Psoas muscle (tissue), 8 donors: ENCODE results near the gene GGCT. TPM values are rescaled to one million over a fixed set of nuclear protein-coding genes. Genes with fewer than 3 reads are reported as not detected.
A peak's percentile ranks its signal among the peaks of the same experiment; 100 is the strongest.

ENCODE experiments used
- ATAC-seq, 4 donors: fragments of 200-7000 bp; cut with Tn5 transposase; one replicate each; pipeline ENCODE4 v1.9.1; 2020; ENCODE audit warnings: moderate library complexity in 3 of 4, mild to moderate bottlenecking in 2 of 4
- DNase-seq, 2 donors: peaks; one replicate each; pipeline ENCODE4 v3.0.0-alpha.2; 2020
- H3K27ac ChIP-seq: fragments of 200-600 bp; one replicate; pipeline ENCODE4 v1.8.0; 2022
- H3K27me3 ChIP-seq, 3 donors: fragments of 200-600 bp in 1 of 3; one replicate each; pipeline versions ENCODE4 v1.6.1 to v1.8.0; 2013 to 2022; ENCODE audit warnings: low read length in 2 of 3, mild to moderate bottlenecking in 2 of 3, moderate library complexity in 1 of 3; ENCODE audit not compliant: insufficient read depth in 3 of 3
- H3K36me3 ChIP-seq, 2 donors: fragments of 200-600 bp in 1 of 2; one replicate each; pipeline versions ENCODE4 v1.6.1 to v1.8.0; 2013 to 2022; ENCODE audit warnings: low read depth in 1 of 2, mild to moderate bottlenecking in 1 of 2, moderate library complexity in 1 of 2; ENCODE audit not compliant: insufficient read depth in 1 of 2
- H3K4me1 ChIP-seq: fragments of 200-600 bp; one replicate; pipeline ENCODE4 v1.8.0; 2022
- H3K4me3 ChIP-seq: fragments of 200-600 bp; one replicate; pipeline ENCODE4 v1.8.0; 2022; ENCODE audit warnings: mild to moderate bottlenecking
- H3K9me3 ChIP-seq: fragments of 200-600 bp; one replicate; pipeline ENCODE4 v1.8.0; 2022
- CTCF ChIP-seq: fragments of 200-600 bp; IDR thresholded peaks from one replicate; pipeline ENCODE4 v1.8.0; 2022; ENCODE audit warnings: antibody characterized with exemption
- WGBS, 3 donors: extraction: QIAGEN DNeasy Blood & Tissue Kit; methylation state at CpG; one replicate each; pipeline versions ENCODE4 v1.1.6 to v1.1.7; 2013; 5-methylcytosine and 5-hydroxymethylcytosine counted together
- intact Hi-C, 2 donors: fragments of 100-400 bp; cut with DNase I; formaldehyde crosslinking; loops; one replicate each; pipeline versions ENCODE4 v1.11.0 to v1.14.2; 2022
- long read RNA-seq, 2 donors: library from polyadenylated mRNA; unstranded; transcript quantifications; one replicate each; pipeline ENCODE4 v2.0.0, GENCODE V29; 2021
- polyA plus RNA-seq, 3 donors: library from polyadenylated mRNA; stranded (reverse); fragments of 200-250 nt; gene quantifications; one replicate each; pipeline ENCODE4 v1.2.3, GENCODE V29; 2013
- total RNA-seq, 4 donors: library from RNA; stranded (reverse); fragmentation: NEBNext Ultra II Directional in 2 of 4; extraction: Animal tissue kit (Norgen Biotek cat#: 25700) in 2 of 4; gene quantifications; one replicate each; pipeline versions ENCODE4 v1.2.1 to v1.2.4, GENCODE V29; 2021 to 2023
- donor health status: healthy with polysubstance abuse.
- donor health status: DM: no; HTN: no; CAD: no; lungs with moderate emphysema.
- donor health status: Bipolar disorder and iron deficiency.
- donor health status: healthy.
- donor health status: DM: yes; HTN: yes; CAD: no.
- donor health status: DM: no; HTN: no; CAD: no.
- donor health status: DM: no; HTN: no; CAD: no.
- donor health status: DM: yes; HTN: yes; CAD: no.

Gene GGCT, protein sequence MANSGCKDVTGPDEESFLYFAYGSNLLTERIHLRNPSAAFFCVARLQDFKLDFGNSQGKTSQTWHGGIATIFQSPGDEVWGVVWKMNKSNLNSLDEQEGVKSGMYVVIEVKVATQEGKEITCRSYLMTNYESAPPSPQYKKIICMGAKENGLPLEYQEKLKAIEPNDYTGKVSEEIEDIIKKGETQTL
- total RNA-seq: 10 to 100 TPM; 16.2 to 20.6 (median 17.0) TPM
- polyA plus RNA-seq: 10 to 100 TPM; 30.8 to 55.7 (median 31.8) TPM
- long read RNA-seq, donor 1, transcript GGCT-202 (4 exons, 1,173 nt): major isoform, 5 of 5 reads
- long read RNA-seq, donor 1, partial matches to known transcripts: 0 of 5 reads
- long read RNA-seq, donor 1, other reads (novel, unspliced or antisense): 0 of 5 reads
- long read RNA-seq, donor 2, transcript GGCT-202 (4 exons, 1,173 nt): major isoform, 5 of 10 reads
- long read RNA-seq, donor 2, partial matches to known transcripts: 1 of 10 reads
- long read RNA-seq, donor 2, other reads (novel, unspliced or antisense): 1 of 10 reads

DNA sequence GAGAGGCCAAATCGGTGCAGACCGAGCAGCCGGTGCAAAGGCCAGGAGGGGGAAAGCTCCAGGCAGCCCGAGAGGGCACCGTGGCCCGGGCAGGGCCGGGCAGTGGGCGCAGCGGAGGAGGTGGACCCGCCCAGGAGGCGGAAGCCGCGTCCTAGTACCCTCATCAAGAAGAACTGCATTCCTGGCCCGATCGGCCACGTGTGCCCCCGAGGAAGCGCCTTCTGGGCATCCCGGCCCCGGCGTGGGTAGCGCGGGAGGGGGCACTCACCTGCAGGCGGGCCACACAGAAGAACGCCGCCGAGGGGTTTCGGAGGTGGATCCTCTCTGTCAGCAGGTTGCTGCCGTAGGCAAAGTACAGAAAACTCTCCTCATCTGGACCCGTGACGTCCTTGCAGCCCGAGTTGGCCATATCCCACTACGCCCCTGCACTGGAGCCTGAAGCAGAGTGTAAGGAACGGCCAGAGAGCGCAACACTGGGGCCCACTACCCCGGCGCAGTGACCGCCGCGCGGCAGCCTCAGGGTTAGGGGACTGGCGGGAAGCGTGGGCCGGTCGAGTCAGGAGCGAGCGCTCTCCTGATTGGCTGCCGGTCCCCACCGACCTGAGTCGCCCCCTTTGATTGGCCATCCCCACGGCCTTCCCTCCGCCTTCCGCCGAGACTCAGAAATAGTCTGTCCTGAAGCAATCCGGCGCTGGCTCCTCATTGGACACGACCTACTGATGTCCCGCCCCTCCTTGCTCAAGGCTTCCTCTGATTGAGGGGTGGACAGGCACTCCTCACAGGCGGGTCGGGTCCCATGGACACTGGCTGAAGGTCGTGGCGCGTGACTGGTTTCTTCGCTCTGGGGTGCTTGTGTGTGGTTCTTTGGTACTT is at the start of gene GGCT:
Gene GGCT, minus strand, starts transcription at position 529 of the 873 bp plus-strand sequence. Its CDS starts 120 bp downstream, at position 409.
- Histone ChIP-seq H3K36me3 (no peaks in the 10 kb centered on the region), H3K9me3 (no peaks in the 10 kb centered on the region), H3K4me1 (peaks cover 6% of the 10 kb centered on the region), H3K27me3 (no peaks in the 10 kb centered on the region), H3K4me3 (peak within 1 kb of the TSS; percentile 99), H3K27ac (peak within 1 kb of the TSS; percentile 88)
- 0 to 1% (median 0%) methylated on average over 62 to 64 of the region's 64 CpGs for WGBS, 3 donors
- no peak for TF ChIP-seq CTCF
- ATAC-seq: peak; percentile 97 to 100 (median 100)
- intact Hi-C loops: loop anchor here in 1 of 2 donors (2.0 kb wide), 1 partner anchor 26 kb away; the partner anchor contains the start of gene NOD1
- DNase-seq: peak; percentile 99

- intact Hi-C loops: no loop called here
- DNase-seq (no peak), ATAC-seq (no peak)
- H3K27me3 ChIP-seq: no peaks in the 10 kb centered on the region
- TF ChIP-seq CTCF: no peak
- 63 to 85% (median 66%) methylated on average over 3 of the region's 3 CpGs for WGBS, 3 donors
- H3K4me1 ChIP-seq: peaks cover 10% of the 10 kb centered on the region
- H3K36me3 ChIP-seq: peaks cover 2 to 16% of the 10 kb centered on the region in 2 donors
- no peaks in the 10 kb centered on the region for H3K9me3 ChIP-seq
- H3K27ac ChIP-seq: no peak overlapping the region
- no peak overlapping the region for H3K4me3 ChIP-seq
These were observed 48.9 kb upstream of the GGCT start for GRCh38 chr7:30553546-30553945.

GRCh38 chr7:30553141-30553540 is 48.5 kb upstream of the GGCT start:
- intact Hi-C loops: no loop called here
- Histone ChIP-seq H3K36me3 (peaks cover 2 to 16% of the 10 kb centered on the region in 2 donors), H3K4me3 (no peak overlapping the region), H3K9me3 (no peaks in the 10 kb centered on the region), H3K27ac (no peak overlapping the region), H3K27me3 (no peaks in the 10 kb centered on the region), H3K4me1 (peaks cover 10% of the 10 kb centered on the region)
- TF ChIP-seq CTCF: no peak
- ATAC-seq (no peak), DNase-seq (no peak)

DNA sequence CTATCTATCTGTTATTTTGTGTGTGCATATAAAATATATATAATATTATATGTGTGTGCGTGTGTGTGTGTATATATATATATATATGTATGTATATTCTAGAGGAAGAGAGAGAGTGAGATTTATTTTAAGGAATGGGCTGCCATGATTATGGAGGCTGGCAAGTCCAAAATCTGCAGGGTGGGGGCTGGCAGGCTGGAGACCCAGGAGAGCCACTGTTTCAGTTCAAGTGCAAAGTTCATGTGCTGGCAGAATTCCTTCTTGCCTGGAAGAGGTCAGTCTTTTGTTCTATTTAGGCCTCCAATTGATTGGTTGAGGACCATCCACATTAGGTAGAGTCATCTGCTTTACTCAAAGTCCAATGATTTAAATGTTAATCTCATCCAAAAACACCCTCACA is 47.7 kb upstream of the GGCT start:
- no peaks in the 10 kb centered on the region for H3K27me3 ChIP-seq
- DNase-seq: no peak
- intact Hi-C loops: no loop called here
- WGBS, 3 donors: 75 to 95% (median 87%) methylated on average over 1 of the region's 1 CpG
- peaks cover 2 to 15% of the 10 kb centered on the region in 2 donors for H3K36me3 ChIP-seq
- no peaks in the 10 kb centered on the region for H3K9me3 ChIP-seq
- H3K27ac ChIP-seq: no peak overlapping the region
- peaks cover 10% of the 10 kb centered on the region for H3K4me1 ChIP-seq
- H3K4me3 ChIP-seq: no peak overlapping the region
- no peak for ATAC-seq
- no peak for TF ChIP-seq CTCF
